ENCODE data around the gene PTPN14.

The PTPN14 gene

DNA sequence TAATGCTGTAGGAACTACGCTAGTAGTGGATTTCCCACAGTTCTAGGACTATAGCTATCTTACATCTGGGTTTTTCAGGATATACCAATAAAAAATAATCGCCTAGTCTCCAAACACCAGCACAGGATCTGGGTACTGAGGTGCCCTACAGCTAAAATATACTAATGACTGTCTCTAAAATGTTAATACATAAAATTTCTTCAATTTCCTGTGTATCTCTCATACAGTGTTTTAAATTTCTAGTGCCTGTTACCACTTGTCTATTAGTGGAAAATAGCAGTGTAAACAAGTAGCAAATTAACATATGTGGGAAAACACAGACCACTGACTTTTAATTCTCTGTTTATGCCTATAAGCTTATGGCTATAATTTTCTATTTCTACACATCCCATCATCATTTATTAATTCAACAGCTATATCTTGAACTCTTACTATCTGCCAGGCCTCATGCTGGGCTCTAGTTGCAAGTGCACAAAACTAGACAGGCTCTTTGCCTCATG is 16.1 kb upstream of the PTPN14 start:
- DNase-seq, result no peak

- peak; percentile 72 for DNase-seq
Observed at GRCh38 chr1:214566158-214567104, 15.0 kb upstream of the PTPN14 start.

- DNase-seq, result no peak
Observed at GRCh38 chr1:214565310-214565709, 13.9 kb upstream of the PTPN14 start.

- DNase-seq, result no peak
Observed at GRCh38 chr1:214563881-214564280, 12.5 kb upstream of the PTPN14 start.

DNA sequence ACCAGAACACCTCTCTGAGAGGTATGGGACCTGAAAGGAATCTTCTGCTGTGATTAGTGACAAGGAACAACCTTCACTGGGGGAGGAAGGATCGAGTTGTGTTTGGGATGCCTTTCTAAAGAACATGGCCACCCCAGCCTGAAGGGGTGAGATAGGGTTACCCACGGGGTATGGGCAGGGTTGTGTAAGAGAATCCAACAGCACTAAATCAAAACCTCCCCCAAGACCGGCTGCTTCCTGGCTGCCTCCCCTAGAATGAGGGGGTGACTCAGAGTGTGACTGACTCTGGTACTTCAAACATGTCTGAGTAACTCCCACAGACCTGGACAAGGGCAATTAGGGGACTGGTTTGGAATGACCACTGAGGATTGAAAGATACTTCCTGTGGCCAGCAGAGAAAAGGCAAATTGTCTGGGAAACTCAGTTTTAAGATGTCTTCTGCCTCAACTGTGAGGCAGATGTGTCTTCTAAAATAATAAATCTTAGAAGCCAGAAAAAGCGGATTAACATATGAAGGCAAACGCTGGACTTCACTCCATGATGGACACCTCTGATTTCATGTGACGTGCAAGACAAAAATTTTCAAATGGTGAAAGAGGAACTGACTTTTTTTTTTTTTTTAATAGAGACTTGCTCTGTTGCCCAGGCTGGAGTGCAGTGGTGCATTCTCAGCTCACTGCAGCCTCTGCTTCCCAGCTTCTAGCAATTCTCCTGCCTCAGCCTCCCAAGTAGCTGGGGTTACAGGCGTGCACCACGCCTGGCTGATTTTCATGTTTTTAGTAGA is 6.7 kb upstream of the PTPN14 start:
- peak; percentile 96 for DNase-seq

- no peak for DNase-seq
Observed at GRCh38 chr1:214553142-214553710, 1.8 kb upstream of the PTPN14 start.

GRCh38 chr1:214552174-214552608 is 789 bp upstream of the PTPN14 start:
- peak; percentile 73 for DNase-seq

DNA sequence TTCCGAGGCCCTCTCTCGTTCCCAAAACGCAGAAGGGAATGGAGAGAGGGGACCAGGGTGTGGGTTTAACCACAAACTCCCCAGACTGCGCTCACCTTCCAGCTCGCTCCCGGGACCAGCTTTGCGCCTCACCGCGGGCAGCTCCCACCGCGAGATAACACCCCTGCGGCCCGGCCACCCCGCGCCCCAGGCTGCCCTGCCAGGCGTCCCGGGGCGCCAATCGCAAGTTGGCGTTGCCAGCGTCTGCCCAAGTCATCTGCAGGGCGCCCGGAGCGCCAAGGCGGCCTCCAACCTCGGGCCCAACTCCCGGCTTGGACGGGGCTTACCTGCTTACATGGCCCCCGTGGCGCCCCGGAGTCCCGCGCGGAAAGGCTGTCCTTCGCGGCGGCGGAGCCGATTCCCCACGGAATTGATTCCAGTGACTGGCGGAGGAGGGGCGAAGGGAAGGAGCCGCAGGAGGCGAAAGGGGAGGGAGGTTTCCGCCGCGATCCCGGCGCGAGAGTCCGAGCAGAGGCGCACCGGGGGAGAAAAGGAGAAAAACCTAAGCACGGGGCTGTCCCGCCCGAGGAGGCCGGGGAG is 456 bp downstream of the PTPN14 start:
- DNase-seq, result no peak

DNA sequence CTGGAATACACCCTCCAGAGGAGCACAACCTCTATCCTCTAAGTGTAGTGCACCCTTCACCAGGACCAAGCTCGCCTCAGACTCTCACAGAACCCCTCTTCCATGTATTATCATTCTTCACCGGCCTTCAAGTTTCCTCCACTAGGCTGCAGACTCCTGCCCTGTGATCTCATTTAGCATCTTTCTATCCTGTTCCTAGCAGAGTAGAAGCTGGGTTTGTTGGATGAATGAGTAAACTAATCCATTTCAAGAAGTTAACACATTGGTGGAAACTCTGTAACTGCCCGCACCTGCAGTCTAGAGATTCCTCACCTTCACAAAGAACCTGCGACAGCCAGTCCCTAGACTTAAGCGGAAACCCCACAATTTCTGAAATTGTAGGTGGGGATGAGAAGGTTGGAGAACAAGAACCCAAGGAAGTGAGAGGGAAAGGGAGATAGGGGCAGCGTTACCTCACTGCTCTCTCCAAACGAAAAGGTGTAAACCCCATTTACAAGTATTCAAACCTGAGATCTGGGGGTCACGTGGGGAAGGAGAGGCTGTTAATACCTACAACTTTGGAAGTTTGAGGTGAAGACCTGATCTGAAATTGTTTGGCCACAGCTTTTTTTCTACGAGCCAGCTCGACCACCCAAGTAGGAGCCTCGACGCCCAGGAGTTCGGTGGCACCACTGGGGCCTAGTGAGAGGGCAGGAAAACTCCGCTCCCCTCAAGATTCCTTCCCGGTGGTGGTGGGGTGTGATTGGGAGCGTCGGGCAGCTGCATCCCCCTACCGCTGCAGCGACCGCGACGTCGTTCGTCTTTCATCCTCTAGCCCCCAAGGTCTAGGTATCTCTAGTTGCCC is 1.2 kb downstream of the PTPN14 start:
- peak; percentile 40 for DNase-seq

DNA sequence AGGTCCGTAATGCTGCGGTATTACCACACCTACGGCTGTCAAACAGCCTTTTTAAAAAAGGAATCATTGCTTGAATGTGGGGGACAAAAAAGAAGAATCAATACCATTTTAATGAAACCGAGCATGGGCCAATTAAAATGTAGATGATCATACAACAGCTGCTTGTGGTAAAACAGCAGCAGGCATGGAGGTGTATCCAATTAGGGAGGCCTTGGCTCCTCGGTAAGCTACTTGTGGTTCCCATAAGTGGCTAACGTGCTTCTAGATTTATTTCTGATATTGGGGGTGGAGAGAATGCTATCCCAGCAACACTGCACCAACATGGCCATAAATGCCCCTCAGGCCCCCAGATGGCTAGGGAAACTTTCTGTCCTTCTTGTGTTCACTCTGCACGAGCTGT is 1.8 kb downstream of the PTPN14 start:
- DNase-seq, result no peak

DNA sequence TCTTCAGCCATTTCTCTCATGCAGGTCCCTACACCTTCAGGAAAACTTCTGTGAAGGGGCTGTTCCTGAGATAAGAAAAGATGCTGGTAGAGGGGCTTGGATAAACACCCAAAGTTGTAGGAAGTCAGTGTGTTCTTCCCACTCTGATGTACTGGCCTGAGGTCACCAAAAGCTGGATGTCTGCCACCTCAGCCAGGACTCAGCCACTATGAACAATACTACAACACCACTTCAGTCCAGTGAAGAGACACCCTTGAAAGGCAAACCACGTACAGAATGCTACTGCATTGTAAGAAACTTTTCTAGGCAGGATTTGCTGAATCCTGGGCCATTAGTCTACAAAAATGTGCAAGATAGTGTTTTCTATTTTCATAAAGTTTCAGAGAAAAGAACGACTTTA is 2.4 kb downstream of the PTPN14 start:
- DNase-seq, result no peak

GRCh38 chr1:214548271-214548670 is 3.1 kb downstream of the PTPN14 start:
- no peak for DNase-seq

GRCh38 chr1:214547747-214548146 is 3.7 kb downstream of the PTPN14 start:
- DNase-seq, result no peak

- peak; percentile 30 for DNase-seq
Observed at GRCh38 chr1:214546886-214547641, 4.3 kb downstream of the PTPN14 start.

DNA sequence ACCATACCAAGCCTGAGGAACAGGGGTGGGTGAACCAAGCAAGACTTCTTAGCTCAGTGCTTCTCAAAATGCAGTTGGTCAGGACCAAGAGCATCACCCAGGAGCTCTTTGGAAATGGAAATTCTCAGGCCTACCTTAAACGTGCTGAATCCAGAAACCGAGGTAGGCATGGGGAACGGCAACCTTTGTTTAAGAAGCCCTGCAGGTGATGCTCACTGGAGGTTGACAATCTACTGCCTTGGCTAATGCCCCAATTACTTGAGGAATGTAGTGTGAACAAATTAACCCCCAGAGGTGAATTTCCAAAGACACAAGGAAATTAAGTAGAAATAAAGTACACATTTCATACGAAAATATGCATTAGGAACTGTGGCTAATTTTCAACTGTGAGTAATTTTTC is 5.3 kb downstream of the PTPN14 start:
- no peak for DNase-seq

DNA sequence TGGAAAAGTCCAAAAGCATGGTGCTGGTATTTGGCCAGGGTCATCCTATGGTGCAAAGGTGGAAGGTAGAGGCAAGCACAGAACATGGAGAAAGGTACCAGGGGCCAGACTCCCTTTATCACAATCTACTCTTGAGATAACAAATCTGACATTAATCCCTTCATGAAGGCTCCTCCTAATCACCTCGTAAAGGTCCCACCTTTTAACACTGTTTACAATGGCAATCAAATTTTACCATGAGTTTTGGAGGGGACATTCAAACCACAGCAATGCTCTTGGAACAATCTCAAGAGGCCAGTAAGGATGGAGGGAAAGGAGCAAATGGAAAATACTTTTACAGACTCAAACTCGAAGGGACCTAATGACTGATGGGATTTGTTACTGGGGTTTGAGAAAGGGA is 6.1 kb downstream of the PTPN14 start:
- DNase-seq, result no peak

GRCh38 chr1:214544791-214545190 is 6.6 kb downstream of the PTPN14 start:
- no peak for DNase-seq

GRCh38 chr1:214542275-214543199 is 8.9 kb downstream of the PTPN14 start:
- DNase-seq, result no peak

DNA sequence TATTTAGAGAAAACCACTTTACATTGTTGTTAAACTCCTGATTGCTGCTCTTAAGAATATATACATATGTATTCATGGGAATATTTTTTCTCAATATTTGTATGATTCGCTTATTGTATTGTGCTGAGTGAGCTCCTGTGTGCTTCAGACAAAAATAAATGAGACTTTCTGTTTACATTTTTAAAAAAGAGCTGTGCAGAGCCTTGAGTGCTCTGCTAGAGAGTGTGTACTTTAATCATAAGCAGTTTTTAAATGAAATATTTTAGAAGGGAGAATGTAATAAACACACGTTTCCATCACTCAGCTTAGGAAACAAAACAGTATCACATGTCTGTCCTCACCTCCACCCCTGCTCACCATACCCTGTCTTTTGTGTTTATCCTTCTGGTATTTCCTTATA is 9.7 kb downstream of the PTPN14 start:
- no peak for DNase-seq

- no peak for DNase-seq
Observed at GRCh38 chr1:214541206-214541605, 10.2 kb downstream of the PTPN14 start.
